ENCODE measurements around the gene FLT3LG. TPM values are rescaled to one million over a fixed set of nuclear protein-coding genes. Genes with fewer than 3 reads are reported as not detected.

Gene FLT3LG
- total RNA-seq, 4 donors from 2014 or later = 3.7 to 19.4 (median 4.1) TPM; not detected in 1

DNA sequence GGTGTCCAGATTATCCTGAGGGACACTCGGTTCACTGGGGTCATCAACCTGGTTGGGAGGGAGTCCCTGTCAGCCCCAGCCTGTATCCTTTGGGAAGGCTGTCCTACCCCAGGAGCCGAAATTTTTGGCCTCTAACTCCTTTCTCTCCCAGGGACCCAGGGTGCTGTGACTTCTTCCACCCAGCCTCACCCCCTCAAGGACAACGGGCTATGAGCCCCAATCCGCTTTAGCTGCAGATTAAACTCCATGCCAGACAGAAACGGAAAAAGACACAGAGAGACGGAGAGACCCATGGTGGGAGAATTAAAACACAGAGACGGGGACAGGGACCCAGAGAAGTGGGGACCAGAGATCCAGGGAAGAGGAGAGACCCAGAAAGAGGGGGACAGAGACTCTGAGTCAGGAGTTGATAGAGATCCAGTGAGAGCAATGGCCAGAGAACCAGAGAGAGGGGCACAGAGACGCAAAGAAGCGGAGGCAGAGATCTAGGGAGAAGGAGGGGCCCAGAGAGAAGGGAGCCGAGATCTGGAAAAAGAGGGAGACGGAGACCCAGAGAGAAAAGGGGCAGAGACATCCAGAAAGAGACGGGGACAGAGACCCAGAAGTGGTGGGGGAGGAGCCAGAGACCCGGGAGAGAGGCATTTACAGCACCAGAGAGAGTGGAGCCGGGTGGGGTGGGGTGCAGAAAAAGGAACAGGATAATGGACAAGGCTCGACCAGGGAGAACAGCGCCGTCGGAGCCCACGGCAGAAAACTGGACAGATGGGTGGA, 33.4 kb upstream of the FLT3LG start:
- H3K27me3 ChIP-seq = no peaks in the 10 kb centered on the region
- H3K4me3 ChIP-seq = no peak overlapping the region
- DNase-seq = no peak
- peaks cover 0 to 6% of the 10 kb centered on the region in 2 donors for H3K4me1 ChIP-seq
- no peaks in the 10 kb centered on the region for H3K36me3 ChIP-seq
- peak overlapping the region in 1 of 2 donors; percentile 61 for H3K27ac ChIP-seq
- no peaks in the 10 kb centered on the region for H3K9me3 ChIP-seq
- intact Hi-C loops (cut with DNase I; ENCODE audit: low total_unique reads) = no loop called here
- TF ChIP-seq POLR2A (IDR thresholded peaks at IDR 0.05) = no peak
- TF ChIP-seq, protein P1, sequence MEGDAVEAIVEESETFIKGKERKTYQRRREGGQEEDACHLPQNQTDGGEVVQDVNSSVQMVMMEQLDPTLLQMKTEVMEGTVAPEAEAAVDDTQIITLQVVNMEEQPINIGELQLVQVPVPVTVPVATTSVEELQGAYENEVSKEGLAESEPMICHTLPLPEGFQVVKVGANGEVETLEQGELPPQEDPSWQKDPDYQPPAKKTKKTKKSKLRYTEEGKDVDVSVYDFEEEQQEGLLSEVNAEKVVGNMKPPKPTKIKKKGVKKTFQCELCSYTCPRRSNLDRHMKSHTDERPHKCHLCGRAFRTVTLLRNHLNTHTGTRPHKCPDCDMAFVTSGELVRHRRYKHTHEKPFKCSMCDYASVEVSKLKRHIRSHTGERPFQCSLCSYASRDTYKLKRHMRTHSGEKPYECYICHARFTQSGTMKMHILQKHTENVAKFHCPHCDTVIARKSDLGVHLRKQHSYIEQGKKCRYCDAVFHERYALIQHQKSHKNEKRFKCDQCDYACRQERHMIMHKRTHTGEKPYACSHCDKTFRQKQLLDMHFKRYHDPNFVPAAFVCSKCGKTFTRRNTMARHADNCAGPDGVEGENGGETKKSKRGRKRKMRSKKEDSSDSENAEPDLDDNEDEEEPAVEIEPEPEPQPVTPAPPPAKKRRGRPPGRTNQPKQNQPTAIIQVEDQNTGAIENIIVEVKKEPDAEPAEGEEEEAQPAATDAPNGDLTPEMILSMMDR (IDR thresholded peaks at IDR 0.05) = no peak

DNA sequence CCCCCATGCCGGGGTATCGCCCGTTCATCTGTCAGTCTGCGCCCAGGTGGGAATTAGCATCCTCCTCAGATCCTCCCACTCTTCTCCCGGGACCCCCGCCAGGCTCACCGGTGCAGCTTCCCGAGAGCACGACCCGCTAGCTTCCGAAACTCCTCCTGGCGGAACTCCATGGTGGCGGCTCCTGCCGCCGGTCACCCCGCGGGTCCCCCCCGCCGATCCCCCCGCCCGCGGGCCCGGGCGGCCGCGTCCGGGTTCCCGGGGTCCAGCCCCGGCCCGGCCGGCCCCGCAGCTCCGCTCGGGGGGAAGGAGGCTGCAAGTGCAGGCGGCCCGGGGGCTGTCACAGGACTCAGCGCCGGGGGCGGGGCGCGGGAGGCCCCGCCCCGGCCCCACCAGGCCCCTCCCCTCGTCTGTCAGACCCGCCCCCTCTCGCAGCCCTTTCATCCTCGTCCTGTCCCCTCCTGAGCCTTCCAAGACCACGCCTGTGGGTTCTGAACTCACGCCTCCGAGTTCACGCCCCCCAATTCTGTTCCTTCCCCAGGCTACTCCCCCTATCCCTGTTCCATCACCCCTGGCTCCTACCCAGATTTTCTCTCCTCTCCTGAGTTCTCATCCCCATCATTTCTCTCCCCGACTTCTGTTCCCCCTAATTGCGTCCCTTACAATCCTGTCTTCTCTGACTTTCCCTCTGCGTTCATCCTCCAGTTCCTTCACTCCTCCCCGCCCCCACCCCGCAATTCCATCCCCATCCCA, 32.6 kb upstream of the FLT3LG start, which contains the start of gene SLC17A7:
Gene SLC17A7, minus strand, starts transcription at position 318 of the 750 bp plus-strand sequence. Its CDS starts 148 bp downstream, at position 170.
- DNase-seq = peak; percentile 72 to 76
- Histone ChIP-seq H3K4me3 (no peak within 1 kb of the TSS), H3K9me3 (no peaks in the 10 kb centered on the region), H3K4me1 (peaks cover 0 to 6% of the 10 kb centered on the region in 2 donors), H3K27me3 (no peaks in the 10 kb centered on the region), H3K36me3 (no peaks in the 10 kb centered on the region), H3K27ac (peak within 1 kb of the TSS; percentile 79 to 84)
- intact Hi-C loops (cut with DNase I; ENCODE audit: low total_unique reads) = no loop called here
- TF ChIP-seq POLR2A (IDR thresholded peaks at IDR 0.05) = no peak
- TF ChIP-seq, protein P1 (IDR thresholded peaks at IDR 0.05) = no peak

DNA sequence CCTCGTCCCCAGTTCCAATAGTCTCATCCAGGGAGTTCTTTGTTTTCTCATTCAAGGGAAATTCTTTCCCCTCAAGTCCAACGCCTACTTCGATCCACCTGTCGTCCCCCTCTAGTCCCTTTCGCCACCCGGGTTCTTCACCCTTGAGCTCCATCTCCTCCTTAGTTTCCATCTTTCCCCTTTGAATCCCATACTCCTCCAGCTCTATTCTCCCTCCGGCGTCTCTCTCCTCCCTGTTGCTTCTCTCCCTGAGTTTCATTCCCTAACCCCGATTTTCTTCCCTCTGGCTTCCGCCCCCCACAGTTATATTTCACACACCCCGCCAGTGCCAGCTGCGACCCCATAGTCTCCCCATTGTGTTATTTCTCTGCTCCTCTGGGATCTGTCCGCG, 32.1 kb upstream of the FLT3LG start:
- Histone ChIP-seq H3K4me1 (peaks cover 0 to 6% of the 10 kb centered on the region in 2 donors), H3K27ac (peak overlapping the region; percentile 79 to 84), H3K4me3 (no peak overlapping the region), H3K36me3 (no peaks in the 10 kb centered on the region), H3K27me3 (no peaks in the 10 kb centered on the region), H3K9me3 (no peaks in the 10 kb centered on the region)
- TF ChIP-seq POLR2A (IDR thresholded peaks at IDR 0.05) = no peak
- TF ChIP-seq, protein P1 (IDR thresholded peaks at IDR 0.05) = no peak
- no peak for DNase-seq
- intact Hi-C loops (cut with DNase I; ENCODE audit: low total_unique reads) = no loop called here

DNA sequence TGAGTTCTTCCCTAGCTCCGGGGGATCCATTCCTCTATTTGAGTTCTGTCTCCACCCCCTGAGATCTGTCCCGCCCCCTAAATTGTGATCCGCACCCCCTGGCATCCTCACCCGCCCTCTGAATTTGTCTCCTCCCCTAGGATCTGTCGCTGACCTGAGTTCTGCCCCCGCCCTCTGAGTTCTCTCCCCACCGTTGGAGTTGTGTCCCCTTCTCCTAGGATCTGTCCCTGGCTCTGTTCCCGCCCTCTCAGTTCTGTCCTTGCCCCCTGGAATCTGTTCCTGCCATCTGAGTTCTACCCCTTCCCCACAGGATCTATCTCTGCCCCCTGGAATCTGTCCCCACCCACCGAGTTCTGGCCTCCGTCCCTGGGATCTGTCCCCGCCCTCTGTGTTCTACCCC, 31.7 kb upstream of the FLT3LG start:
- DNase-seq = peak; percentile 65 to 70
- Histone ChIP-seq H3K36me3 (no peaks in the 10 kb centered on the region), H3K27me3 (no peaks in the 10 kb centered on the region), H3K27ac (peak overlapping the region; percentile 79 to 84), H3K9me3 (no peaks in the 10 kb centered on the region), H3K4me1 (peaks cover 0 to 6% of the 10 kb centered on the region in 2 donors), H3K4me3 (peak overlapping the region; percentile 45 to 56)
- intact Hi-C loops (cut with DNase I; ENCODE audit: low total_unique reads) = no loop called here
- TF ChIP-seq, protein P1 (IDR thresholded peaks at IDR 0.05) = no peak
- TF ChIP-seq POLR2A (IDR thresholded peaks at IDR 0.05) = no peak

Measured in uterus (tissue), 4 donors.